ENCODE data around the gene DRD2.

GRCh38 chr11:113467545-113467944 is 7.7 kb downstream of the DRD2 start:
- TF ChIP-seq CTCF (IDR thresholded peaks at IDR 0.05) (no peak), POLR2A (IDR thresholded peaks at IDR 0.05) (no peak), POLR2AphosphoS5 (IDR thresholded peaks at IDR 0.05) (no peak)

Measured in upper lobe of left lung (tissue), 4 donors.